Endodermal cell (in vitro differentiated cells): ENCODE results near the gene SYT11. TPM values are rescaled to one million over a fixed set of nuclear protein-coding genes. Genes with fewer than 3 reads are reported as not detected.

Experiments
- DNase-seq: peaks from one replicate; pipeline ENCODE4 v3.0.0-alpha.2; 2017
- H3K27ac ChIP-seq: 2 replicates; pipeline ENCODE4 v1.5.1; 2013; ENCODE audit warnings: mild to moderate bottlenecking, low read depth, low read length, moderate library complexity
- H3K27me3 ChIP-seq: 2 replicates; pipeline ENCODE4 v1.6.1; 2013; ENCODE audit warnings: mild to moderate bottlenecking, low read length, moderate library complexity; ENCODE audit not compliant: insufficient read depth, control insufficient read depth, poor library complexity, severe bottlenecking
- H3K36me3 ChIP-seq: 2 replicates; pipeline ENCODE4 v1.7.0; 2013; ENCODE audit warnings: mild to moderate bottlenecking, low read length, moderate library complexity; ENCODE audit not compliant: control insufficient read depth, insufficient read depth
- H3K4me1 ChIP-seq: one replicate; pipeline ENCODE4 v1.7.0; 2013; ENCODE audit warnings: low read length; ENCODE audit not compliant: control insufficient read depth, insufficient read depth
- H3K4me3 ChIP-seq: 2 replicates; pipeline ENCODE4 v1.5.1; 2013; ENCODE audit warnings: mild to moderate bottlenecking, low read length, moderate library complexity
- H3K9ac ChIP-seq: 2 replicates; pipeline ENCODE4 v1.6.1; 2013; ENCODE audit warnings: mild to moderate bottlenecking, low read length, moderate library complexity; ENCODE audit not compliant: poor library complexity, severe bottlenecking; ENCODE audit errors: extremely low read depth
- H3K9me3 ChIP-seq: 2 replicates; pipeline ENCODE4 v1.6.1; 2013; ENCODE audit warnings: mild to moderate bottlenecking, low read length, moderate library complexity; ENCODE audit not compliant: control insufficient read depth
- H3K27ac Mint-ChIP-seq: 2 replicates; pipeline ENCODE4 v1.8.0; 2020; ENCODE audit warnings: mixed read lengths
- H3K27me3 Mint-ChIP-seq: 2 replicates; pipeline ENCODE4 v1.8.0; 2021; ENCODE audit warnings: mild to moderate bottlenecking, mixed read lengths; ENCODE audit not compliant: insufficient read depth
- H3K36me3 Mint-ChIP-seq: 2 replicates; pipeline ENCODE4 v1.8.0; 2020; ENCODE audit warnings: low read depth, mixed read lengths
- H3K4me1 Mint-ChIP-seq: 2 replicates; pipeline ENCODE4 v1.8.0; 2020; ENCODE audit warnings: mixed read lengths
- H3K4me3 Mint-ChIP-seq: 2 replicates; pipeline ENCODE4 v1.8.0; 2020; ENCODE audit warnings: mild to moderate bottlenecking, moderate library complexity, mixed read lengths
- H3K9me3 Mint-ChIP-seq: 2 replicates; pipeline ENCODE4 v1.8.0; 2020; ENCODE audit warnings: mild to moderate bottlenecking, mixed read lengths
- CTCF ChIP-seq: fragments of 200-600 bp; sonication (generic); conservative IDR thresholded peaks from 2 replicates; pipeline ENCODE4 v1.5.0; 2021; ENCODE audit warnings: antibody characterized with exemption, mild to moderate bottlenecking
- WGBS, 2 experiments: methylation state at CpG; one replicate each; pipeline versions ENCODE4 v1.1.5 to v1.1.7; 2013; ENCODE audit warnings: missing lambda C conversion rate in 2 of 2, mixed read lengths in 1 of 2; ENCODE audit not compliant: insufficient coverage in 1 of 2, insufficient read length in 1 of 2; 5-methylcytosine and 5-hydroxymethylcytosine counted together
- total RNA-seq, 2 donors: library from RNA; stranded (reverse); fragmentation: NEBNext Ultra II Directional in 1 of 2; extraction: Animal tissue kit (Norgen Biotek cat#: 25700) in 1 of 2; gene quantifications; 2 replicates in 1 of 2; 3 replicates in 1 of 2; pipeline ENCODE4 v1.2.1, GENCODE V29; 2021

The SYT11 gene
- total RNA-seq, 2 donors from 2014 or later = 0.40 to 5.0 TPM

GRCh38 chr1:155873860-155874259, 14.5 kb downstream of the SYT11 start:
- Mint-ChIP-seq H3K4me3 (no peak overlapping the region), H3K27me3 (peaks cover 9% of the 10 kb centered on the region), H3K9me3 (no peaks in the 10 kb centered on the region), H3K27ac (no peak overlapping the region), H3K4me1 (no peaks in the 10 kb centered on the region), H3K36me3 (no peaks in the 10 kb centered on the region)
- no peaks in the 10 kb centered on the region for H3K36me3 ChIP-seq
- no peaks in the 10 kb centered on the region for H3K4me1 ChIP-seq
- no peak overlapping the region for H3K4me3 ChIP-seq
- H3K9ac ChIP-seq = no peak overlapping the region
- no peak for DNase-seq
- no peak overlapping the region for H3K27ac ChIP-seq
- no peak for TF ChIP-seq CTCF
- no peaks in the 10 kb centered on the region for H3K27me3 ChIP-seq
- no peaks in the 10 kb centered on the region for H3K9me3 ChIP-seq
- WGBS, 2 experiments = 89 to 91% methylated on average over 9 of the region's 9 CpGs

GRCh38 chr1:155877945-155878344, 18.6 kb downstream of the SYT11 start:
- WGBS, 2 experiments = 85 to 100% methylated on average over 1 to 2 of the region's 2 CpGs
- Mint-ChIP-seq H3K27me3 (peaks cover 5% of the 10 kb centered on the region), H3K9me3 (no peaks in the 10 kb centered on the region), H3K36me3 (no peaks in the 10 kb centered on the region), H3K4me3 (no peak overlapping the region), H3K4me1 (no peaks in the 10 kb centered on the region), H3K27ac (no peak overlapping the region)
- H3K27ac ChIP-seq = no peak overlapping the region
- H3K9me3 ChIP-seq = no peaks in the 10 kb centered on the region
- no peak overlapping the region for H3K4me3 ChIP-seq
- no peak overlapping the region for H3K9ac ChIP-seq
- H3K4me1 ChIP-seq = no peaks in the 10 kb centered on the region
- TF ChIP-seq CTCF = no peak
- H3K27me3 ChIP-seq = peaks cover 22% of the 10 kb centered on the region
- DNase-seq = no peak
- no peaks in the 10 kb centered on the region for H3K36me3 ChIP-seq

- no peaks in the 10 kb centered on the region for H3K36me3 ChIP-seq
- H3K9ac ChIP-seq = no peak overlapping the region
- Mint-ChIP-seq H3K27me3 (peaks cover 5% of the 10 kb centered on the region), H3K27ac (no peak overlapping the region), H3K4me3 (no peak overlapping the region), H3K9me3 (no peaks in the 10 kb centered on the region), H3K4me1 (peaks cover 10% of the 10 kb centered on the region), H3K36me3 (no peaks in the 10 kb centered on the region)
- no peak for DNase-seq
- H3K9me3 ChIP-seq = no peaks in the 10 kb centered on the region
- TF ChIP-seq CTCF = no peak
- peaks cover 22% of the 10 kb centered on the region for H3K27me3 ChIP-seq
- no peaks in the 10 kb centered on the region for H3K4me1 ChIP-seq
- no peak overlapping the region for H3K4me3 ChIP-seq
- WGBS, 2 experiments = 91 to 100% methylated on average over 2 of the region's 2 CpGs
- no peak overlapping the region for H3K27ac ChIP-seq
Observed at GRCh38 chr1:155880251-155880650, 20.9 kb downstream of the SYT11 start.
